Omental fat pad (tissue), 4 donors: ENCODE measurements around the gene CECR2. TPM values are rescaled to one million over a fixed set of nuclear protein-coding genes. Genes with fewer than 3 reads are reported as not detected.

Experiments used
- ATAC-seq: fragments of 150-250 bp; one replicate; pipeline ENCODE4 v1.9.1; 2016; ENCODE audit warnings: mild to moderate bottlenecking, moderate library complexity; ENCODE audit not compliant: low FRiP score
- DNase-seq: peaks from one replicate; pipeline ENCODE4 v3.0.0-alpha.2; 2019; ENCODE audit warnings: low spot score
- CTCF ChIP-seq, 3 donors: fragments of 450-650 bp; IDR thresholded peaks; one replicate each; pipeline ENCODE4 v1.5.1; 2016 to 2017; ENCODE audit warnings: antibody characterized with exemption in 3 of 3, mild to moderate bottlenecking in 3 of 3, moderate library complexity in 2 of 3
- total RNA-seq, 4 donors: library from RNA; depleted of rRNA; stranded (reverse); fragments of >200 nt; gene quantifications; one replicate each; pipeline ENCODE4 v1.1.0, GENCODE V29; 2016

The CECR2 gene
- total RNA-seq, 4 donors from 2014 or later, result 0.24 to 3.9 (median 0.70) TPM

GRCh38 chr22:17336061-17336460, 33.2 kb upstream of the CECR2 start:
- ATAC-seq (no peak), DNase-seq (no peak)
- TF ChIP-seq CTCF (IDR thresholded peaks at IDR 0.05), result no peak

GRCh38 chr22:17337639-17338038, 31.6 kb upstream of the CECR2 start:
- TF ChIP-seq CTCF (IDR thresholded peaks at IDR 0.05), result no peak
- DNase-seq (no peak), ATAC-seq (no peak)

GRCh38 chr22:17339095-17339693, 30.1 kb upstream of the CECR2 start:
- ATAC-seq, result no peak
- no peak for TF ChIP-seq CTCF (IDR thresholded peaks at IDR 0.05)

GRCh38 chr22:17342361-17342760, 26.9 kb upstream of the CECR2 start:
- ATAC-seq, result no peak
- TF ChIP-seq CTCF (IDR thresholded peaks at IDR 0.05), result no peak
- DNase-seq, result no peak

More at GRCh38 chr22:17339095-17339693, 30.1 kb upstream of the CECR2 start:
- DNase-seq, result no peak

- ATAC-seq (no peak), DNase-seq (no peak)
- TF ChIP-seq CTCF (IDR thresholded peaks at IDR 0.05), result no peak
Observed at GRCh38 chr22:17343766-17344165, 25.5 kb upstream of the CECR2 start.

- ATAC-seq (no peak), DNase-seq (no peak)
- TF ChIP-seq CTCF (IDR thresholded peaks at IDR 0.05), result no peak
Observed at GRCh38 chr22:17346578-17346977, 22.7 kb upstream of the CECR2 start.

GRCh38 chr22:17347724-17348123, 21.5 kb upstream of the CECR2 start:
- DNase-seq (no peak), ATAC-seq (no peak)
- TF ChIP-seq CTCF (IDR thresholded peaks at IDR 0.05), result no peak
